Sigmoid colon (tissue), 7 donors: ENCODE measurements around the gene NOP16. TPM values are rescaled to one million over a fixed set of nuclear protein-coding genes. Genes with fewer than 3 reads are reported as not detected.

Experiments
- DNase-seq: peaks from one replicate; pipeline ENCODE4 v3.0.0-alpha.2; 2019
- H3K27ac ChIP-seq, 4 donors: fragments of 200-600 bp; sonication (generic); one replicate each; pipeline ENCODE4 v1.5.1; 2016 to 2019; ENCODE audit warnings: mild to moderate bottlenecking in 1 of 4
- H3K27me3 ChIP-seq, 3 donors: fragments of 200-600 bp; sonication (generic); one replicate each; pipeline ENCODE4 v1.5.1; 2019; ENCODE audit warnings: mild to moderate bottlenecking in 1 of 3
- H3K36me3 ChIP-seq, 4 donors: fragments of 200-600 bp; sonication (generic); one replicate each; pipeline ENCODE4 v1.5.1; 2016 to 2019
- H3K4me1 ChIP-seq, 4 donors: fragments of 200-600 bp; sonication (generic); one replicate each; pipeline ENCODE4 v1.5.1; 2017 to 2019
- H3K4me3 ChIP-seq, 4 donors: fragments of 200-600 bp; sonication (generic); one replicate each; pipeline ENCODE4 v1.5.1; 2017 to 2019; ENCODE audit warnings: mild to moderate bottlenecking in 2 of 4, moderate library complexity in 1 of 4
- H3K9me3 ChIP-seq, 4 donors: fragments of 200-600 bp in 3 of 4; sonication (generic) in 3 of 4; one replicate each; pipeline versions ENCODE4 v1.5.1 to v1.6.1; 2013 to 2019
- EP300 ChIP-seq, 4 donors: sonication (generic); formaldehyde crosslinking; IDR thresholded peaks; one replicate each; pipeline ENCODE4 v1.6.1; 2017; ENCODE audit warnings: antibody characterized with exemption in 4 of 4
- POLR2A ChIP-seq, 2 donors: fragments of 450-650 bp; IDR thresholded peaks; one replicate each; pipeline ENCODE4 v1.6.1; 2016; ENCODE audit warnings: antibody characterized with exemption in 2 of 2, mild to moderate bottlenecking in 2 of 2, moderate library complexity in 2 of 2
- POLR2AphosphoS5 ChIP-seq, 4 donors: sonication (generic); formaldehyde crosslinking; IDR thresholded peaks; one replicate each; pipeline ENCODE4 v1.6.1; 2017; ENCODE audit warnings: antibody characterized with exemption in 4 of 4
- WGBS, 2 donors: extraction: QIAGEN DNeasy Blood & Tissue Kit; methylation state at CpG; one replicate each; pipeline ENCODE4 v1.1.7; 2013; 5-methylcytosine and 5-hydroxymethylcytosine counted together
- intact Hi-C: fragments of 100-400 bp; cut with DNase I; formaldehyde crosslinking; loops from one replicate; pipeline ENCODE4 v1.15.1; 2023
- polyA plus RNA-seq, 3 donors: library from polyadenylated mRNA; stranded (reverse); fragments of 200-250 nt; gene quantifications; one replicate each; pipeline ENCODE4 v1.2.3, GENCODE V29; 2013
- total RNA-seq, 4 donors: library from RNA; depleted of rRNA; stranded (reverse); fragments of >200 nt; gene quantifications; one replicate each; pipeline ENCODE4 v1.1.0, GENCODE V29; 2016
- TF ChIP-seq, protein P1 (sequence below), 4 experiments: fragments of 450-650 bp in 3 of 4; fragments of 200-600 bp in 1 of 4; IDR thresholded peaks; one replicate each; pipeline ENCODE4 v1.5.1; 2016 to 2019; ENCODE audit warnings: antibody characterized with exemption in 4 of 4, mild to moderate bottlenecking in 3 of 4, moderate library complexity in 2 of 4
- donor health status: healthy with polysubstance abuse.
- donor health status: Bipolar disorder and iron deficiency.
- donor health status: healthy.

The NOP16 gene
- total and polyA plus RNA-seq, 7 donors = 4.4 to 50.7 (median 17.8) TPM

DNA sequence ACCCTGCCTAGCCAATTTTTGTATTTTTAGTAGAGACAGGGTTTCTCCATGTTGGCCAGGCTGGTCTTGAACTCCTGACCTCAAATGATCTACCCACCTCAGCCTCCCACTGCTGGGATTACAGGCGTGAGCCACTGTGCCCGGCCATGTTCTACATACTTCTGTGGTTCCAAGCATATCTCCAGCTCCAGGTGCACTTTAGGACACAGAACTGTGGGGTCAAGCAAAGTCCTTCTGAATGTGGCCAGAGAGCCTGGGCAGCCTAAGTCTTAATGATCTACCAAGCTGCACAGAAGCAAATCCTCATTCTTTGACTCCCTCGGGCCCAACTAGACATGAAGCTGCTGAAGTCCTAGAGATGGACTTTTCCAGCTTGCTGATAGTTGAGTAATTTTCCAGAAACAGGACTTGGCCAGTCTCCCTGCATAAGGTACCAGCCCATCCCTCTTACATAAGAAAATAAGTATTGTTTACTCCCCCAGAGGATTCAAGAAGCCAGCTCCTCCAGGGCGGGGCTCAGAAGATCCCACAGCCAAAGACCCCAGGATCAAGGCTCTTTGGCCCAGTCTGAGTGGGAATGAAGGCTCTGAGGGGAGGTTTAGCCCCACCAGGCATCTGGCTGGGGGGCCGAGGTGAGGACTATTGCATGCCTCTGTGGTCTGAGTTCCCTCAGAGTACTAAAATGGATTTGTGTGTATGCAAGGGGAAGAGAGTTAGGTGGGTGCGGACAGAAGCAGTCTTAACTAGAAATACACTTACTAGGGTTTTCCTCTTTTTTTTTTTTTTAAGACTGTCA, 19.3 kb upstream of the NOP16 start:
- H3K36me3 ChIP-seq = peaks cover 0 to 61% (median 13%) of the 10 kb centered on the region in 4 donors
- H3K4me3 ChIP-seq = no peak overlapping the region
- TF ChIP-seq POLR2A (IDR thresholded peaks at IDR 0.05) (no peak), POLR2AphosphoS5 (IDR thresholded peaks at IDR 0.05) (no peak), EP300 (IDR thresholded peaks at IDR 0.05) (no peak)
- TF ChIP-seq, protein P1, sequence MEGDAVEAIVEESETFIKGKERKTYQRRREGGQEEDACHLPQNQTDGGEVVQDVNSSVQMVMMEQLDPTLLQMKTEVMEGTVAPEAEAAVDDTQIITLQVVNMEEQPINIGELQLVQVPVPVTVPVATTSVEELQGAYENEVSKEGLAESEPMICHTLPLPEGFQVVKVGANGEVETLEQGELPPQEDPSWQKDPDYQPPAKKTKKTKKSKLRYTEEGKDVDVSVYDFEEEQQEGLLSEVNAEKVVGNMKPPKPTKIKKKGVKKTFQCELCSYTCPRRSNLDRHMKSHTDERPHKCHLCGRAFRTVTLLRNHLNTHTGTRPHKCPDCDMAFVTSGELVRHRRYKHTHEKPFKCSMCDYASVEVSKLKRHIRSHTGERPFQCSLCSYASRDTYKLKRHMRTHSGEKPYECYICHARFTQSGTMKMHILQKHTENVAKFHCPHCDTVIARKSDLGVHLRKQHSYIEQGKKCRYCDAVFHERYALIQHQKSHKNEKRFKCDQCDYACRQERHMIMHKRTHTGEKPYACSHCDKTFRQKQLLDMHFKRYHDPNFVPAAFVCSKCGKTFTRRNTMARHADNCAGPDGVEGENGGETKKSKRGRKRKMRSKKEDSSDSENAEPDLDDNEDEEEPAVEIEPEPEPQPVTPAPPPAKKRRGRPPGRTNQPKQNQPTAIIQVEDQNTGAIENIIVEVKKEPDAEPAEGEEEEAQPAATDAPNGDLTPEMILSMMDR (IDR thresholded peaks at IDR 0.05) = no peak
- intact Hi-C loops = no loop called here
- H3K9me3 ChIP-seq = no peaks in the 10 kb centered on the region
- peaks cover 0 to 16% (median 4%) of the 10 kb centered on the region in 4 donors for H3K4me1 ChIP-seq
- H3K27ac ChIP-seq = peak overlapping the region in 2 of 4 donors; percentile 13 to 59
- 90 to 92% methylated on average over 6 of the region's 6 CpGs for WGBS, 2 donors
- DNase-seq = no peak
- no peaks in the 10 kb centered on the region for H3K27me3 ChIP-seq

GRCh38 chr5:176406436-176407052, 18.1 kb upstream of the NOP16 start:
- peaks cover 0 to 62% (median 13%) of the 10 kb centered on the region in 4 donors for H3K36me3 ChIP-seq
- H3K4me1 ChIP-seq = peaks cover 0 to 8% (median 3%) of the 10 kb centered on the region in 4 donors
- DNase-seq = no peak
- H3K9me3 ChIP-seq = no peaks in the 10 kb centered on the region
- 35 to 78% methylated on average over 9 of the region's 9 CpGs for WGBS, 2 donors
- H3K27me3 ChIP-seq = no peaks in the 10 kb centered on the region
- intact Hi-C loops = no loop called here
- no peak for TF ChIP-seq POLR2A (IDR thresholded peaks at IDR 0.05)
- TF ChIP-seq, protein P1 (IDR thresholded peaks at IDR 0.05) = no peak
- TF ChIP-seq POLR2AphosphoS5 (IDR thresholded peaks at IDR 0.05) = no peak
- TF ChIP-seq EP300 (IDR thresholded peaks at IDR 0.05) = no peak
- H3K27ac ChIP-seq = no peak overlapping the region
- no peak overlapping the region for H3K4me3 ChIP-seq

- no peak for DNase-seq
- intact Hi-C loops = no loop called here
- Histone ChIP-seq H3K36me3 (peaks cover 0 to 67% (median 14%) of the 10 kb centered on the region in 4 donors), H3K9me3 (no peaks in the 10 kb centered on the region), H3K27me3 (no peaks in the 10 kb centered on the region), H3K4me3 (no peak overlapping the region), H3K4me1 (peaks cover 0 to 6% (median under 1%) of the 10 kb centered on the region in 4 donors), H3K27ac (no peak overlapping the region)
- WGBS, 2 donors = 42 to 80% methylated on average over 20 of the region's 20 CpGs
- no peak for TF ChIP-seq EP300 (IDR thresholded peaks at IDR 0.05)
- TF ChIP-seq POLR2A (IDR thresholded peaks at IDR 0.05) = no peak
- TF ChIP-seq POLR2AphosphoS5 (IDR thresholded peaks at IDR 0.05) = no peak
- TF ChIP-seq, protein P1 (IDR thresholded peaks at IDR 0.05) = no peak
These were observed 17.4 kb upstream of the NOP16 start for GRCh38 chr5:176405656-176406435.

GRCh38 chr5:176401281-176402205, 13.1 kb upstream of the NOP16 start:
- Histone ChIP-seq H3K9me3 (no peaks in the 10 kb centered on the region), H3K27me3 (no peaks in the 10 kb centered on the region), H3K27ac (no peak overlapping the region), H3K4me1 (peaks cover 0 to 6% (median 0%) of the 10 kb centered on the region in 4 donors), H3K36me3 (peaks cover 0 to 54% (median 8%) of the 10 kb centered on the region in 4 donors), H3K4me3 (no peak overlapping the region)
- no peak for TF ChIP-seq POLR2AphosphoS5 (IDR thresholded peaks at IDR 0.05)
- TF ChIP-seq POLR2A (IDR thresholded peaks at IDR 0.05) = no peak
- TF ChIP-seq, protein P1 (IDR thresholded peaks at IDR 0.05) = no peak
- TF ChIP-seq EP300 (IDR thresholded peaks at IDR 0.05) = no peak
- peak; percentile 50 for DNase-seq
- intact Hi-C loops = no loop called here
- WGBS, 2 donors = 80 to 90% methylated on average over 22 of the region's 22 CpGs
